Choroid plexus epithelial cell (primary cell): ENCODE results near the gene DRAM1.
"Not testable (repeated sequence)": the region's sequence is repeated elsewhere in the genome, so short reads cannot be mapped to it uniquely, and the experiment has no call there.

Experiments
- DNase-seq: peaks from one replicate; pipeline ENCODE4 v3.0.0-alpha.2; 2010; ENCODE audit warnings: low read depth
- H3K4me3 ChIP-seq: 2 replicates; pipeline ENCODE4 v1.5.1; 2011; ENCODE audit warnings: low read depth, mild to moderate bottlenecking, control low read depth, low read length, moderate library complexity
- CTCF ChIP-seq: conservative IDR thresholded peaks from 2 replicates; pipeline ENCODE4 v1.5.1; 2011; ENCODE audit warnings: low read depth, mild to moderate bottlenecking, control low read depth, inconsistent platforms, low read length, moderate library complexity

Gene DRAM1

DNA sequence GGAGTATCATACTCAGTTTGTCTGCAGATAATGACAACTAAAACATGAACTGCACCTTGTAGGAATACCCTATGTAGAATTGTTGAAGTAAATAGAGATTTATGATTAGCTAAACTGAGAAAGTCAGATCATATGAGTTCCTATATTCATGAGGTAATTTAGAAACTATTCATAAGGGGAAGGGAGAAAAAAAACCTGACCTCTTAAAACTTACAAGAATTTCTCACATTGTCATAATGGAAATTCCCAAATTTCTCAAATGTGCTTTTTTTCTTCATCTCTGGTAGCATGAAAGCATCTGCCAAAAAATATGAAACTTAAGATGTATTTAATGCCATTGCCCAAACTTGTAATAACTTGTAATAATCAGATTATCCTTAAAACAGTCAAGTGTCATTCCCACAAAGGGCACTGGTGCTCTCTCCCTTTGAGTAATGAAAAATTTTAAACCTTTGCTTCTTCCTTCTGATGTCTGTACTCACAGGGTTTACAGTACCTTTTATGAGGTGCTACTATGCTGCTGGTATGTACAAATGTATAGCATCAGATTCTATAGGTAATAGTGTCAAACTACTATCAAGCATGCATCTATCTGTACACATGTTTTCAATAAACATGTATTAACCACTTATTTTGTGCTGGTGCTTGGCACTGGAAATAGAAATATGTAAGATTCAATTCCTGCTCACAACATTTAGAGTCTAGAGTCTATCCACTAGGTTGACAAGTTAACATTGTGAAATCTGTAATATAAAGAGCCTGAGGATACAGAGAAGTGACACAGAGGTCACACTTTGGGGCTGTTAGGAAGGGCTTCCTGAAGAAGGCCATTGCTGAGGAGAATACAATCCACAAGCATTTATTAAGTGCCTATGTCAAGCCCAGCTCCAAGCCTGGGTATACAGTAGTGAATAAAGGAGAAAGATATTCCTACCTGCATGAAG, 17.4 kb upstream of the DRAM1 start:
- H3K4me3 ChIP-seq: no peak overlapping the region
- peak; percentile 83 for DNase-seq
- TF ChIP-seq CTCF: no peak

- not testable (repeated sequence) for H3K4me3 ChIP-seq, DNase-seq
Measured at GRCh38 chr12:101861688-101862087, 15.7 kb upstream of the DRAM1 start.

- no peak for TF ChIP-seq CTCF
- peak; percentile 39 for DNase-seq
- no peak overlapping the region for H3K4me3 ChIP-seq
Measured at GRCh38 chr12:101862245-101862644, 15.1 kb upstream of the DRAM1 start.

DNA sequence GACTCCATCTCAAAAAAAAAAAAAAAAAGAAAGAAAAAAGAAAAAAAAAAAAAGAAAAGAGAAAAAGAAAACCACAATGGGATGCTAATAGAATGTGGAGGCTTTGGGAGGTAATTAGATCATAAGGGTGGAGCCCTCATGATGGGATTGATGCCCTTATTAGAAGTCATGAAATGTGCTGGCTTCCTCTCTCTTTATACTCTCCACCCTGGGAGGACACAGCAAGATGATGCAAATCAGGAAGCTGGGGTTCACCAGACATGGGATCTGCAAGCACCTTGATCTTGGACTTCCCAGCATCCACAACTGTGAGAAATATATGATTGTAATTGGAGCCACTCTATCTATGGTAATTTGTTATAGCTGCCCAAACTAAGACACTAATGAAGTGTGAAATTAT, 13.4 kb upstream of the DRAM1 start:
- no peak overlapping the region for H3K4me3 ChIP-seq
- no peak for TF ChIP-seq CTCF
- DNase-seq: no peak

DNA sequence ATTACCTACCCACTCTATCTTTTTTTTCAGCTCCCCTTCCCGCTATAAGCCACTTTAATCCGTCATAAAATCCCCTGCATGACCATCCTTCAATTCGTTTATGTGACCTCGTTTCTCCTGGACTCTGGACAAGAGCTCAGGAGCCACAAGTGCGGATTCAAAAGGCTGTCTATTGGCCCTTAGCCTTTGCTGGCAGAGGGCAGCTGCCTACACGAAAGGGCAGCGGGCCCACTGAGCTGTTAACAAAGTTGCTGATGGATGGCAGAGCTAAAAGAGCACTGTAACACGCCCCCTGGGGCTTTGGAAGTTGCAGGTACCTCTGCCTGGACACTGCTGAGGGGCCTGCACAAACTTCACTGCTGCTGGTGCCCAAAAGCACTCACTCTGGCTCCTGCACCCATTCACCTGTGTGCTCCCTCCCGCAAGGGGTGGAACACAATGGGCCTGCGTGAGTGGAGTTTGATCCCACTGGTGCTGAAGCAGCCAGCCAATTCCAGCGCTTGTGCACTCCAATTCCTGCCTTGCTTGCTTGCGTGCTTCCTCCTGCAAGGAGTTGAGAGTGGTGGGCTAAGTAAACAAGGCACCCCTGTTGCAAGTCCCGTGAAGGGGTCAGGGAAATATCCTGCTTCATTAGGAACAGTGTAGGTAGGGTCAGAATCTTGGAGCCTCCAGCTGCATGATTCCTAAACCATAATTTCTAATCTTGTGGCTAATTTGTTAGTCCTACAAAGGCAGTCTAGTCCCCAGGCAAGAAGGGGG, 10.6 kb upstream of the DRAM1 start:
- TF ChIP-seq CTCF: no peak
- no peak for DNase-seq
- H3K4me3 ChIP-seq: no peak overlapping the region

- not testable (repeated sequence) for H3K4me3 ChIP-seq, DNase-seq
Measured at GRCh38 chr12:101867619-101868018, 9.8 kb upstream of the DRAM1 start.

DNA sequence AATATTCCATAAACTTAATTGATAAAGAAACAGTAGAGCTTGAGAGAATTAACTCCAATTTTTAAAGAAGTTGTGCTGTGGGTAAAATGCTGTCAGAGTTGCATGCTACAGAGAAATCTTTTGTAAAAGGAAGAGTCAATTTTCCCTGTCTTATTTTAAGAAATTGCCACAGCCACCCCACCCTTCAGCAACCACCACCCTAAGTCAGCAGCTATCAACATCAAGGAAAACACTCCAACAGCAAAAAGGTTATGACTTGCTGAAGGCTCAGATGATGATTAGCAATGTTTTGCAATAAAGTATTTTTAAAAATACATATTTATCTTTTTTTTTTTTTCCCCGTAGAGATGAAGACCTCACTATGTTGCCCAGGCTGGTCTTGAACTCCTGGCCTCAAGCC, 6.5 kb upstream of the DRAM1 start:
- no peak overlapping the region for H3K4me3 ChIP-seq
- TF ChIP-seq CTCF: no peak
- DNase-seq: no peak

DNA sequence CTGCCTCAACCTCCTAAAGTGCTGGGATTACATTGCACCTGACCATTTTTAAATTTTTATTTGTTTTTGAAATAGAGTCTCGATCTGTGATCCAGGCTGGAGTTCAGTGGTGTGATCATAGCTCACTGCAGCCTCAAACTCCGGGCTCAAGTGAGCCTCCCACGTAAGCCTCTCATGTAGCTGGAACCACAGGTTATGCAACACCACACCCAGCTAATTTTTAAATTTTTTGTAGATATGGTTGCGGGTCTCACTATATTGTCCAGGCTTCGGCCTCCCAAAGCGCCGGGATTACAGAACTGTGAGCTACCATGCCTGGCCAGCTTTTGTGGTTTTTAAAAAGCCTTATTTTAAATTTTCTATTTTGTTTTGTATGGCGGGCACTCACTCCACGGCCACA, 2.2 kb upstream of the DRAM1 start:
- TF ChIP-seq CTCF: no peak
- no peak for DNase-seq
- no peak overlapping the region for H3K4me3 ChIP-seq
